HG03066 (cell line): ENCODE measurements around the gene FAM228B.
"Not testable (repeated sequence)": the region's sequence is repeated elsewhere in the genome, so short reads cannot be mapped to it uniquely, and the experiment has no call there.

Experiments
- ATAC-seq: cut with Tn5 transposase; IDR thresholded peaks from one replicate; pipeline ENCODE4 v1.9.1; 2021; ENCODE audit warnings: low read depth; ENCODE audit not compliant: unreplicated experiment

FAM228B gene

DNA sequence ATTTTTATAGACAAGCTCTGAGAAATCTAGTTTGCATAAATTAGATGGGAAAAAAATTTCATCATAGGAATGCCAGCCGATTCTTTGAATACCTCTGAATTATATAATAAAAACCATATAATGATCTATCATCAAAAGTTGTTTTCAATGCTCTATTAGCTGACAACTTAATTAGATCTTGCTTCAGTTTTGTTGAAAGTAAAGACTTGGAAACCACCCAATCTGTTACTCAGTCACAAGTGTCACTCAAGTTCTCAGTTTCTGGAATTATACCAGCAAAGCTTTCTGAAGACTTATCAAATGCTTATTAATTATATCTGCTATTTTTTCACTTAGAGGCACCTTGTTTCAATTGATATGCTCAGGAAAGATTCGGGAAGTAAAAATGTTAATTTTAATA is 21.3 kb upstream of the FAM228B start:
- no peak for ATAC-seq

DNA sequence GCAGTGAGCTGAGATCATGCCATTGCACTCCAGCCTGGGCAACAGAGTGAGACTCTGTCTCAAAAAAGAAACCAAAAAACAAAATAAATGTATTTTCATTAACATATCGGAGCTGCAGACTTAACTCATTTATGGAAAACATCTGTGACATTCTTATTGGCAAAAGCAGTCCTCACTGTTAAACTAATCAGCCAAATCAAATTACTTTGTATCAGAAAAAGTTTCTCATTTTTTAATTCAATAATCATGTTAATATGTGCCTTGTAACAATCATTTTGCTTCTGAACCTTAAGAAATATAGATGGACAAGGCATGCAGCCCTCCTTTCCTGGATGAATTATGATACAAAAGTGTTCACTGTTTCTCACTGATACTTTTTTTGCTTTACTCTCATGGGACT is 20.6 kb upstream of the FAM228B start:
- no peak for ATAC-seq

DNA sequence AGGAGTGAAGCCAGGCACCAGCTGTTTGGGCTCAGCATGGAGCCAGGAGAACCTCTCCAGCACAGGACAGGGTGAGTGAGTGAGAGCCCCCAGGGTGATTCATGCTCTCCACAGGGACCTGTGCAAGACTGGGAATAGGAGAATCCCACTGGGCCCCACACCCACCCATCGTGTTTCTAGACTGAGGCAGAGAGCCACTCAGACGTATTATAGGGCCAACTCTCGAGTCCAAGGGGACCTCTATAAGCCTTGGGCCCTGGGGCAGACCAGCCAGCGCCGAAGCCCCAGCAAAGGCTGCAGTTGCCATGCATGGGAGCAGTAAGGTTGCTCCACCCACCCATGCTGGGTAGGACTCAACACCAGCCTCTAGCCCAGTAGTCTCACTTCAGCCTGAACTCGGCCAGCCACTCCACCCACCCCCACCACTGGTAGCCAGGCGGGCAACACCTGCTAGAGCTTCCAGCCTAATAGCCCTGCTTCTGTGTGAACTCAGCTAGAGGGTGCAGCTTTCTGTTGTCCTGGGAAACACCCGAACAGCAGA is 19.1 kb upstream of the FAM228B start:
- no peak for ATAC-seq

DNA sequence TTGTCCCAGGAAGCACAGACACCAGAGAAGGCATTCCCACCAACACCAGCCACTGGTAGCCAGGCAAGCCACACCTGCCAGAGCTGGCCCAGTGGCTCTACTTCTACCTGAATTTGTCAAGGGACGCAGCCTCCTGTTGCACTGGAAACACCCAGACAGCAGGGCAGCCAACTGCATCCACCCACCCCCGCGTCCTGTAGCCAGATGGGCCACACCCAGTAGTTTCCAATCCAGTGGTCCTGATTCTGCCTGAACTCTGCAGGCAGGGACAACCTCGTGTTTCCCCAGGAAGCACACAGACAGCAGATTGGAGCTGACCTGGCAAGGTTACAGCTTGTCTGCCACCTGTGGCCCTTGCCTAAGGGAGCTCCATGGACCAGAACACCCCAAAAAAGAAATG is 18.4 kb upstream of the FAM228B start:
- no peak for ATAC-seq

DNA sequence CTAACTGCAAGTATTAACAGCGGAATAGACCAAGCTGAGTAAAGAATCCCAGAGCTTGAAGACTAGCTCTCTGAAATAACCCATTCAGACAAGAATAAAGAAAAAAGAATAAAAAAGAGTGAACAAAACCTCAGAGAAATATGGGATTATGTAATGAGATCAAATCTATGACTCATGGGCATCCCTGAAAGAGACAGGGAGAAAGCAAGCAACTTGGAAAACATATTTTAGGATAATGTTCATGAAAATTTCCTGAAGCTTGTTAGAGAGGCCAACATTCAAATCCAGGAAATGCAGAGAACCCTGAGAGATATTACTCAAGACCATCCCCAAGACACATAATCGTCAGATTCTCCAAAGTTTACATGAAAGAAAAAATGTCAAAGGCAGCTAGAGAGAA is 17.5 kb upstream of the FAM228B start:
- ATAC-seq: no peak

DNA sequence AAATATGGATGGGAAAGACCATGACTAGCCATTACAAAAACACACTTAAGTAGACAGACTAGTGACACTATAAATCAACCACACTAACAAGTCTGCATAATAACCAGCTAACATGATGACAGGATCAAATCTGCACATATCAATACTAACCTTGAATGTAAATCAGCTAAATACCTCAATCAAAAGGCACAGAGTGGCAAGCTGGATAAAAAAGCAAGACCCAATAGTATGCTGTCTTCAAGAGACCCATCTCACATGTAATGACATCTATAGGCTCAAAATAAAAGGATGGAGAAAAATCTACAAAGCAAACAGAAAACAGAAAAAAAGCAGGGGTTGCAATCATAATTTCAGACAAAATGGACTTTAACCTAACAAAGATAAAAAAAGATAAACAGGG is 16.5 kb upstream of the FAM228B start:
- ATAC-seq: no peak

DNA sequence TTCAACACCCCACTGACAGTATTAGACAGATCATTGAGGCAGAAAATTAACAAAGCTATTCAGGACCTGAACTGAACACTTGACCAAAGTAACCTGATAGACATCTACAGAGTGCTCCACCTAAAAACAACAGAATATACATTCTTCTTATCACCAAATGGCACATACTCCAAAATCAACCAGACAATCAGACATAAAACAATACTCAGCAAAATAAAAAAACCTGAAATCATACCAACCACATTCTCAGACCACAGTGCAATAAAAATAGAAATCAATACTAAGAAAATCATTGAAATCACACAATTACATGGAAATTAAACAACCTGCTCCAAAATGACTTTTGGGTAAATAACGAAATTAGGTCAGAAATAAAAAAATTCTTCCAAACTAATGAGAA is 15.9 kb upstream of the FAM228B start:
- no peak for ATAC-seq

DNA sequence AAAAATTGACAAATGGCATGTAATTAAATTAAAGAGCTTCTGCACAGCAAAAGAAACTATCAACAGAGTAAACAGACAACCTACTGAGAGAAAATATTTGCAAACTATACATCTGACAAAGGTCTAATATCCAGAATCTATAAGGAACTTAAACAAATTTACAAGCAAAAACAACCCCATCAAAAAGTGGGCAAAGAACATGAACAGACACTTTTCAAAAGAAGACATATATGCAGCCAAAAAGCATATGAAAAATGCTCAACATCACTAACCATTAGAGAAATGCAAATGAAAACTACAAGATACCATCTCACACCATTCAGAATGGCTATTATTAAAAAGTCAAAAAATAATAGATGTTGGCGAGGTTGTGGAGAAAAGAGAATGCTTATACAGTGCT is 13.8 kb upstream of the FAM228B start:
- ATAC-seq: not testable (repeated sequence)

DNA sequence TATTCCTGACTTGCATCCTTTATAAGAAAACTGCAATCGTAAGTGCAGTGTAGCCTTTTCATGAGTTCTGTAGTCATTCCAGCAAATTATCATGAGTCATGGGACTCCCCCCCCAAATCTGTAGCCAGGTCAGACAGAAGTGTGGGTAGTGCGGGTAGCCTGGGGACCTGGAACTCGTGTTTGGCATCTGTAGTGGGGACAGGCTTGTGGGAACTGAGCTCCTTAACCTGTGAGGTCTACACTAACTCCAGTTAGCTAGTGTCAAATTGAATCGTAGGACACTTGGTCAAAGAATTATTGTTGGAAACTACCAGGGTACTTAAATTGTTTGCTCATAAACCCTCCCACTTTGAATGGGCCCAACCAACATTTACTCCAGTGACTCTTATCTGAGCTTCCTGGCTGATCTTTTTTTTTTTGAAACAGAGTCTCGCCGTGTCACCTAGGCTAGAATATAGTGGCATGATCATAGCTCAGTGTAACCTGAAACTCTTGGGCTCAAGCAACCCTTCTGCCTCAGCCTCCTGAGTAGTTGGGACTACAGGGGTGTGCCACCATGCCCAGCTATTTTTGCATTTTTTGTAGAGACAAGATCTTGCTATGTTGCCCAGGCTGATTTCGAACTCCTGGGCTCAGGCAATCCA is 12.5 kb upstream of the FAM228B start:
- no peak for ATAC-seq

DNA sequence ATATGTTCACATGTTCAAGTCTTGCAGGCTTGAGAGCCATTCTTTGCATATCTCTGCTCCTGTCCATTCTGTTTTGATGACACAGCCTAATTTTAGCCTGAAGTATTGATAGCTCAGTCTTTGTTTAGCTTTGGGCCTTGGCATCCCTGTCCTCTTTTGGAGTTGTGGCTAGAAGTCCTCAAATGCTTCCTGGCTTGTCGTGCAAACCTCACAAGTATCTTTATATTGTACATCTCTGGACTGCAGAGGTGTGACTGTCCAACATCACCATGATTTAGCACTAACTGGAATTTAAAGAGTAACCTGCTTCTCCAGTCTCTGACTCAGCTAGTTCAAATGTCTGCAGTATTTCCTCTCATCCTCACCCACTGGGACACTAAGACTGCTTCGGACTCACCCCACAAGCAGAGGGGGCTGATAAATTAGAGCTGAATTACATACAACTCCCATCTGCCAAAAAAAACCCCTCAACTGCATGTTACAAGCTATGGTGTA is 11.8 kb upstream of the FAM228B start:
- no peak for ATAC-seq

DNA sequence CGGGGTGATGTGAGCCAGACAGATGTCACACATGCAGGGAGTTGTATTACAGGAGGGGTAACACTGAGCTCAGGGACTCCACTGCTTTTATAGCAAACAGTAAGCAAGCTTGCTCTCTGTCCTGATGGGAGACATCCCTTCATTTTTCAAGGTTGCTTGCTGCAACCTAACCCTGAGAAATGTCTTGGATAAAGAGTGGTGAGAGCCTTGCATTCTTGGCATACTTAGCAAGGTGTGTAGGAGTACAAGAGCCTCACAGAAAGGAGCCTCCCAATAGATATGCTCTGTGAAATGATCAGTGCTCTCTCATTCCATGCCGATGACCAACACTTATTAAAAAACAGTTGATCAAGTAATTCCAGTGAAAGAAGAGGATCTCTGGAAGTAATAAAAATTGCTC is 8.2 kb upstream of the FAM228B start:
- no peak for ATAC-seq

DNA sequence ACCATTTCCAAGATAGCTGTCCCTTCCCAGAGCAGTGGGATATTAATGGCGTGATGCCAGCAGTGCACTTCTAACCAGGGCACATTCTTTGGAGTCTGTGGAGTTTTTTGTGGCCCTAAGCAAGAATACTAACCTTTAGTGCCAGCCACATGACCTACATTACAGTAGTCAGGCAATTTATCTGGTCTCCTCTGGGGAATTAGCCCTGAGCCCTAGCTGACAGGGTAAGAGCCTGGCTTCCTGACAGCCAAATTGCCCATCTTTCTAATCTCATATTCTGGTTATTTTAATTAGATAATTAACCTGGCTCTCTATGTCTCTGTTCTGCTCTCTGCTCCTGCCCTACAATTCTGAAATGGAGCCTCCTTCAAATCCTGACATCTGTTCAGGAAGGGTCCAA is 5.4 kb upstream of the FAM228B start:
- no peak for ATAC-seq

DNA sequence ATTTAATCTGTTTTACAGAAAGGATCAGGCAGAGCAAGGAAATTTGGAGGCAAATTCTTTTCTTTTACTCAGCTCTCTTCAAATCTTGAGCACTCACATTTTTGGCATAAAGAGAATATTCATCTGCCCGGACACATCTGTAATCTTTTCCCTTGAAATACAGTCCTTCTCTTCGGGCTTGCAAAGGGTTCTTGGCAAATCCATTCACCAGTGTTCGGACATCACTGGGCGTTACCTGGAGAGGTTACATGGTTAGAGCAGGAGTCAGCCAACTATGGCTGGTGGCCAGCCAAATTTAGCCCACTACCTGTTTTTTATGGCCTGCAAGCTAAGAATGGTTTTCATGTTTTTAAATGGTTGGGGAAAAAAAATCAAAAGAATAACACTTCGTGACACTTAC is 2.2 kb upstream of the FAM228B start:
- ATAC-seq: no peak

DNA sequence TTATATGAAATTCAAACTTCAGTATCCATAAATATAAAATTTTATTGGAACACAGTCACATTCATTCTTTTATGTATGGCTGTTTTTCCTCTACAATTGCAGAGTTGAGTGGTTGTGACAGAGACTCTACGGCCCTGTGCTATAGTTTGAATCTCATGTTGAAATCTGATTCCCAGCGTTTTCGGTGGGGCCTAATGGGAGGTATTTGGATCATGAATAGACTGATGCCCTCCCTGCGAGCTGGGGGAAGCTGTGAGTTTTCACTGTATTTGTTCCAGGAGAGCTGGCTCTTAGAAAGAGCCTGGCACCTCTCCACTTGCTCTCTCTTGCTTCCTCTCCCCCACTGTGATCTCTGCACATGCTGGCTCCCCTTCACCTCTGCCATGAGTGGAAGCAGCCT is 1.8 kb upstream of the FAM228B start:
- no peak for ATAC-seq

DNA sequence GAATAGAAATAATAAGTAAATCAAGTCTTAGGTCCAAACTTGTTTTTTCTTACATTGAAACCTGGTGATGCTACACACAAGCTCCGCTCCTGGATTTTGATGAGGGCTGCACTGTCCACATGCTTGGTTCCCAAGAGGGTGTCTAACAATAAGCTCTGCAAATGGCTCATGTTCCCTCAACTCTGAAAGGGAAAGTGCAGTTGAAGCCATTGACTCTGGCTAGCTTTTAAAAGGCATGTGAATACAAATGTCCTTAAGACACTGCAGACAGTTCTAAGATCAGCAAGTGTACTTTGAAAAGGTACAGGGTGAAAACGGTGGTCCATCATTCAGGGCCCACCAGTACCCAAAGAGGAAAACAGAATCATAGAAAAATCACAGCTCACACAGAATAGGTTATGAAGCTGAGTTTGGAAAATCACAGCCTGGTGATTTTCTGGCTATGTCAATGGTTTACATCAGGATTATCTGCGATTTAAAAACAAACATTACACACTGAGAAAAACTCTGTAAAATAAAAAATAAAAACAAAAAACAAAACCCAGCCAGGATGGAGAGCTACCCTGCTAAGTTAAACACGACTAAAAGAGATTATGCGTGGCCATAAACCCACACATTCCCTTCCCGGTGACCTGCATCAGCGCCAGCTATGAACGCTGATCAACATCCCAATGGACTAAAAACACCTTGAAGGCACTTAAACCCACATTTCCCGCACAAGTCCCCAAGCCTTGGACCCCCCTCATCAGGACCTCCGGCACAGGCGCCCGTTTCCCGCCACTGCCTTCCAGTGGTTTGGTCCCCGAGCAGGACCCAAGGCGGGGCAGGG is 689 bp upstream of the FAM228B start:
- ATAC-seq: no peak

DNA sequence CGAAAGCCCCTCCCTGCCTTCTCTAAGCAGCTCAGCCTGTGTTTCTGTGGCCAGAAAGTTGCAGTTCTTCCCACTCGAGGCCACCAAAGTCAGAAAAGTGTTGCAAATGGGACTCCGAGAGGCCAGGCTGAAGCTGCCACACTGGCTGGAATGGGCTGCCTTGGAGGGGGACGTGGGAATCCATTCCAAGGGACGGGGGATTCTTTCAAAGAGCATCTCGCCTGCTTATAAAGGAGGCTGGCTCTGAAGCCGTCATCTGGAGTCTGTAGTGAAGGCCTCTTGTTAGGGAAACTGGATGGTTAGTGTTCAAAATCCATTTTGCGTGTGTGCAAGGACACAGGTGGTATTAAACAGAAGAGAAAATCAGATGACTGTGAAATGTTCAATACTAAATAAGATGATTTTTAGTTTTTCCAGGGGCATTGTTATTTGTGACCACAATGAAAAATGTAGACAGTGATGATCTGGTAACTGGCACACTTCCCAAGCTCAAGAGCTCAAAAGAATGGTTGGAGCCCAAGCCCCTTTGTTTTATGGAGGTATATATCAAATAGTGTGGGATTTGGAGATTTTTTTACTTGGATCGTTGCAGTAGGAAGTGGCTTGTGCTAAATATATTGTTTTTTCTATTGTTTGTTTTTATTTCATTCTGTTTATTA is 782 bp downstream of the FAM228B start:
- ATAC-seq: no peak

DNA sequence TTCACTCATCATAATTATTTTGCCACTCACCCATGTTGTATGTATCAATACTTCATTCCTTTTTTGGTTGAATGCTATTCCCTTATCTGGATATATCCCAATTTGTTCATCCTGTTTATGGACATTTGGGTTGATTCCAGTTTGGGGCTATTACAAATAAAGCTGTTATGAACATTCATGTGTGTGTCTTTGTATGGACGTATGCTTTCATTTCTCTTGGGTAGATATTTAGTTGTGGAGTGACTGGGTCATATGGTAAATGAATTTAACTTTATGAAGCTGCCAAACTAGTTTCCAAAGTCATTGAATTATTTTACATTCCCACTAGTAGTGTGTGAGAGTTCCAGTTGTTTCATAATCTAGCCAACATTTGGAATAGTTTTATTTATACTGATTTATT is 2.7 kb downstream of the FAM228B start:
- no peak for ATAC-seq

DNA sequence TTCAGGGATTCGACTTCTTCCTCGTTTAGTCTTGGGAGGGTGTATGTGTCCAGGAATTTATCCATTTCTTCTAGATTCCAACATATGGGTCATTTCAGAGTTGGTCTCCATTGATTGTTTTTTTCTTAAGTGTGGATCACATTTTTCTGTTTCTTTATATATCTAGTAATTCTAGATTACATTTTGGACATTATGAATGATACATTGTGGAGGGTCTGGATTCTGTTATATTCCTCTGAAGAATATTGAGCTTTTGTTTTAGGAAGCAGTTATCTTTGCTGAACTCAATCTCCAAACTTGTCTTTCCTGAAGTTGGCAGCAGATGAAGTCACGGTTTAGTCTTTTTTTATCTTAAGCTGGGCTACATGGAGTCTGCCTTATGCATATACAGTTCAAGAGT is 9.3 kb downstream of the FAM228B start:
- no peak for ATAC-seq

DNA sequence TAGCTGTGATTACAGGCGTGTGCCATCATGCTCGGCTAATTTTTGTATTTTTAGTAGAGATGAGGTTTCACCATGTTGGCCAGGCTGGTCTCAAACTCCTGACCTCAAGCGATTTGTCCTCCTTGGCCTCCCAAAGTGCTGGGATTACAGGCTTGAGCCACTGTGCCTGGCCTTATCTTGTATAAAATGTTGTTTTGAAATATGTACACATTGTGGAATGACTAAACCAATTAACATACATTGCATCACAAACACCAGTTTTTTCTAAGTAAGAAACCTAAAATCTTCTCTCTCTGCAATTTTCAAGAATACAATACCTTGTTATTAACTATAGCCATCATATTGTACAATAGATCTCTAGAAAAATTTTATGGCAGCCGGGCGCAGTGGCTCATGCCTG is 17.0 kb downstream of the FAM228B start:
- not testable (repeated sequence) for ATAC-seq

DNA sequence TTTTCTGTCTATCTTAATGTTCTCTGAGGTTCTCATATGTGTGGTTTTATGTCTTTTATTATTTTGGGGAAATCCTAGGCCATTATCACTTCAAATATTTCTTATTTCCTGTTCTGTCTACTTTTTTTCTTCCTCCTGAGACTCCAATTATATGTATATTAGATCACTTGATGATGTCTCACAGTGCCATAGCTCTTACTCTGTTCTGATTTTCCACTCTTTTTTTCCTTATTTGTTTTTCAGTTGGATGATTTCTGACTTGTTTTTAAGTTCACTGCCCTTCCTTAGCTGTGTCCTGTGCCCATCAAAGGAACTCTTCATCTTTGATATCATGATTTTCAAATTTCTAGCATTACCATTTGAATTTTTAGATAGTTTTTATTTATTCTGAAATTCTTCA is 24.1 kb downstream of the FAM228B start:
- ATAC-seq: no peak

DNA sequence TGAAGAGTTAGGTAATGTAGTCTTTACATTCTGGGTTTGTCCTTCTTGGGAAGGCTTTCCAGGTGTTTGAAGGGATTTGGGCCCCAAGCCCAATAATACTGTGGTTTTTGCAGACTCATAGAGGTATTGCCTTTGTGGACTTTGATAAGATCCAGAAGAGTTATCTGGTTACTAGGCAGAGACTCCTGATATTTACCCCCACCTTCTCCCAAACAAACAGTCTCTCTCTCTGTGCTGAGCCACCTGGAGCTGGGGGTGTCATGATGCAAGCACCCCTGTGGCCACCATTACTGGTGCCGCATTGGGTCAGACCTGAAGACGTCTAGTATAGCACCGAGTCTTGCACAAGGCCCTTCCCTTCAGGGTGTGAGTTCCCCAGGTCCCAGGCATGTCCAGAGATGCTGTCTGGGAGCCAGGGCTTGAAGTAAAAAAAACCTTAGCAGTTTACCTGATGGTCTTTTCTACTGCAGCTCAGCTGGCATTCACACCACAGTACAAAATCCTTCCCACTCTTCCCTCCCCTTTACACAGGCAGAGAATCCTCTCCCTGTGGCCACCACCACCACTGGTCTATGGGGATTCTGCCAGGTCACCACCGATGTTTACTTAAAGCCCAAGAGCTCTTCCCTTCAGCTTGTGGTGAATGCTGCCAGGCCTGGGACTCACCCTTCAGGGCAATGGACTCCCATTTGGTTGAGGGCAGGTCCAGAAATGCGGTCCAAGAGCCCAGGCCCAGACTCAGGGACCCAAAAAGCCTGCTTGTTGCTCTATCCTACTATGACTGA is 29.3 kb downstream of the FAM228B start:
- no peak for ATAC-seq
